Measurements from ENCODE around the gene TMEM26. TPM values are rescaled to one million over a fixed set of nuclear protein-coding genes. Genes with fewer than 3 reads are reported as not detected.

TMEM26 gene
- total RNA-seq, 4 donors from 2014 or later, result 0.53 to 2.5 (median 0.69) TPM

GRCh38 chr10:61364619-61365018 is 88.6 kb downstream of the TMEM26 start:
- H3K4me3 ChIP-seq, result no peak overlapping the region
- DNase-seq, result no peak
- H3K27ac ChIP-seq, result no peak overlapping the region
- no peaks in the 10 kb centered on the region for H3K9me3 ChIP-seq
- TF ChIP-seq, protein P1, sequence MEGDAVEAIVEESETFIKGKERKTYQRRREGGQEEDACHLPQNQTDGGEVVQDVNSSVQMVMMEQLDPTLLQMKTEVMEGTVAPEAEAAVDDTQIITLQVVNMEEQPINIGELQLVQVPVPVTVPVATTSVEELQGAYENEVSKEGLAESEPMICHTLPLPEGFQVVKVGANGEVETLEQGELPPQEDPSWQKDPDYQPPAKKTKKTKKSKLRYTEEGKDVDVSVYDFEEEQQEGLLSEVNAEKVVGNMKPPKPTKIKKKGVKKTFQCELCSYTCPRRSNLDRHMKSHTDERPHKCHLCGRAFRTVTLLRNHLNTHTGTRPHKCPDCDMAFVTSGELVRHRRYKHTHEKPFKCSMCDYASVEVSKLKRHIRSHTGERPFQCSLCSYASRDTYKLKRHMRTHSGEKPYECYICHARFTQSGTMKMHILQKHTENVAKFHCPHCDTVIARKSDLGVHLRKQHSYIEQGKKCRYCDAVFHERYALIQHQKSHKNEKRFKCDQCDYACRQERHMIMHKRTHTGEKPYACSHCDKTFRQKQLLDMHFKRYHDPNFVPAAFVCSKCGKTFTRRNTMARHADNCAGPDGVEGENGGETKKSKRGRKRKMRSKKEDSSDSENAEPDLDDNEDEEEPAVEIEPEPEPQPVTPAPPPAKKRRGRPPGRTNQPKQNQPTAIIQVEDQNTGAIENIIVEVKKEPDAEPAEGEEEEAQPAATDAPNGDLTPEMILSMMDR (IDR thresholded peaks at IDR 0.05), result no peak
- TF ChIP-seq POLR2A (IDR thresholded peaks at IDR 0.05), result no peak
- H3K27me3 ChIP-seq, result no peaks in the 10 kb centered on the region
- H3K4me1 ChIP-seq, result no peaks in the 10 kb centered on the region
- H3K36me3 ChIP-seq, result no peaks in the 10 kb centered on the region

- no peaks in the 10 kb centered on the region for H3K9me3 ChIP-seq
- no peak for DNase-seq
- TF ChIP-seq, protein P1 (IDR thresholded peaks at IDR 0.05), result no peak
- TF ChIP-seq POLR2A (IDR thresholded peaks at IDR 0.05), result no peak
- H3K4me1 ChIP-seq, result no peaks in the 10 kb centered on the region
- H3K27me3 ChIP-seq, result no peaks in the 10 kb centered on the region
- no peaks in the 10 kb centered on the region for H3K36me3 ChIP-seq
- H3K27ac ChIP-seq, result no peak overlapping the region
- no peak overlapping the region for H3K4me3 ChIP-seq
These were observed 90.2 kb downstream of the TMEM26 start for GRCh38 chr10:61363006-61363405.

- Histone ChIP-seq H3K27me3 (no peaks in the 10 kb centered on the region), H3K36me3 (no peaks in the 10 kb centered on the region), H3K9me3 (no peaks in the 10 kb centered on the region), H3K4me1 (no peaks in the 10 kb centered on the region), H3K27ac (no peak overlapping the region), H3K4me3 (no peak overlapping the region)
- no peak for DNase-seq
- no peak for TF ChIP-seq POLR2A (IDR thresholded peaks at IDR 0.05)
- TF ChIP-seq, protein P1 (IDR thresholded peaks at IDR 0.05), result no peak
These were observed 93.7 kb downstream of the TMEM26 start for GRCh38 chr10:61359452-61359851.

DNA sequence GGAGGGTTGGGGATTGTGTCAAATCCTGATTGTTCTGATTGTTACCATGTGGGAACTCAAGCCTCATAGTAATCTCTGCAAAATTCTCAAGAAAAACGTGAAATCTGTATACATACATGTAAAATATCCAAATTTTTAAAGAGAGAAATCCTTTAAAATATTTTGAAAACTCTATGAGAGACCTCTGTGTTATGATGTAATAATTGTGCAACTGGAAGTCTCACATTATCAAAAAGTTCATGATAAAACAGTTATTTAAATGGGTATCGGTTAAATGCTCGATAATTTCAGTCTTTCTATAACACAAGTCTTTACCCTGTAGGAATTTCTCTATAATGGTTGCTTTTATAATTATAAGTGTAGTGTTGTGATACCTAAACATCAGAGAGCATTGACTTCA is 95.5 kb downstream of the TMEM26 start:
- H3K36me3 ChIP-seq, result no peaks in the 10 kb centered on the region
- no peaks in the 10 kb centered on the region for H3K4me1 ChIP-seq
- no peaks in the 10 kb centered on the region for H3K27me3 ChIP-seq
- no peaks in the 10 kb centered on the region for H3K9me3 ChIP-seq
- DNase-seq, result no peak
- H3K27ac ChIP-seq, result no peak overlapping the region
- TF ChIP-seq, protein P1 (IDR thresholded peaks at IDR 0.05), result no peak
- no peak for TF ChIP-seq POLR2A (IDR thresholded peaks at IDR 0.05)
- H3K4me3 ChIP-seq, result no peak overlapping the region

Other genes with a start within 250 kb of the TMEM26 start
- not detected for gene CABCOCO1, start 209.5 kb upstream of the TMEM26 start, total RNA-seq

Data from Peyer's patch (tissue), 4 donors.